GM21825 (cell line): ENCODE data around the gene BLCAP.

Experiments
- ATAC-seq: cut with Tn5 transposase; IDR thresholded peaks from one replicate; pipeline ENCODE4 v1.9.1; 2021; ENCODE audit warnings: mild to moderate bottlenecking, moderate library complexity; ENCODE audit not compliant: unreplicated experiment

Gene BLCAP

DNA sequence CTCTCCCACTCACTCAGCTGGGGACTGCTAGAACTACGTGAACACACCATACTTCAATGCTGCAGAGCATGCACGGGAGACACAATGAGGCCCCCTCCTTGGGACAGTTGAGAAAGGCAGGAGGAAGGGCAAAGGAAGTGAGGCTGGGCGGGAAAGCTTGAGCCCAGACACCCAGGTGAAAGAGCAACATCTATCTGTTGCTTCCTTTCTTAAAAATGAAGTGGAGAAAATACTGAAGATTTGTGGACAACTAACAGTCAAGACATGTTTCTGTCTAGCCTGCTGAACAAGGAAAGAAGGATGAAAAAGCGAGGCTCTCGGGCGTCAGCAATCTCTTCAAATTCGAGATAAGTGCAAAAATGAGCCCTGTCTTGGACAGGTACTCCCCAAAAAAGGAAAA is 9.6 kb downstream of the BLCAP start:
- ATAC-seq, result no peak

DNA sequence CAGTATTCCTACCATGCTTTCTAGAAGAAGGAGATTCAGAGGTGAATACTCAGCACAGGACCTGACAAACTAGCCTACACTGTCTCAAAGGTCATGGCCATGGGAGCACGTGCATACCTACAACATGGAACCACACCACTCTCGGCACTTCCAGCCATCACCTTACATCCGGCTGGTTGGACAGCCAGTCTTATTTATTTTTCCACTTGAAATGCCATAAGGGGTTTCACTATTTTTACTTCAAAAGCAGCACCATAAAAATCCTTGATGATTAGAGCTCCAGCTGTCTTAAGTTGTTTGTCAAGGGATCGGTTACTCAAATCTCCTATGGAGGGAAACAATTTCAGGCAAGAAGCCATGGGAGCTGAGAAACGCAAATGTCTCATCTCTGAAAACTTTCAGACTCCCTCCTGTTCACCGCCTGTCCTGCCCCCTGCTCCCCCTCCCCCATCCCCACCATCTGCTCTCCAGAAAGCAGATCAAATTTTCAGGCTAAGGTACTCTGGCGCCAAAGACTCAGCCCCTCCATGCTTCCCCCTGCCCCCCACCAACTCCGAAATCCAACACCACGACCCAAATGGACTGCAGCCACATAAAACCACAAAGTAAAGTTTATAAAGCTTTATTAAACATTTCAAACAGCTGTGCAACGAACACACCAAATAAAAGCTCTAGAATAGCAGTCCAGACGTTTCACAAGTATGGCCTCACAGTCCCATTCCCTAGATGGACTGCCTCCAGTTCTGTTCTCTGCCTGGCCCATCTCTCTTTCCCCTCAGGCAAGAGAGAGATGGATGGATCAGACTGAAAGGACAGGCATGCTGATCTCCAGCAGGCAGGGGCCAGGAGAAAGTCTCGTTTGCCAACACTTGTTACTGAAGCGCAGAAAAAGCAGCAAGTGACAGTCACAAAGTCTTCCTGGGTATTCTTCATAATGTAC is 10.6 kb downstream of the BLCAP start:
- ATAC-seq, result no peak

DNA sequence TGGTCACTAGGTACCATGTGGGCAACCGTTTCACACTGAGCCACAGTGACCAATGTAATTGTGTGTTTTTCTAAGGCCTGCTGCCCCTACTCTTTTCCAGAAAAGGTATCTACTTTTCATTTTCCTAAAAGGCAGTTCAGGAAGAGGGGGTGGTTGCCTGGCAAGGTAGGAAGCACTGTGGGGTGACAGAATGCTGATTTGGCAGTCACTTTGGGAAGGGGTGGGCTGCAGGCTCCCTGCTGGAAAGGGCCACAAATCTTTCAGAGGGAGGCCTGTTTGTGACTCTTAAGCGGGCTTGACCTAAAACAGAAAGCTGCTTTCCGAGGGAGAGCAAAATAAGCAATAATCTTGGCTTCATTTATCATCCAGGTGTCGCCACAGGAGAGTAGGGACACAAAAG is 11.8 kb downstream of the BLCAP start:
- no peak for ATAC-seq

DNA sequence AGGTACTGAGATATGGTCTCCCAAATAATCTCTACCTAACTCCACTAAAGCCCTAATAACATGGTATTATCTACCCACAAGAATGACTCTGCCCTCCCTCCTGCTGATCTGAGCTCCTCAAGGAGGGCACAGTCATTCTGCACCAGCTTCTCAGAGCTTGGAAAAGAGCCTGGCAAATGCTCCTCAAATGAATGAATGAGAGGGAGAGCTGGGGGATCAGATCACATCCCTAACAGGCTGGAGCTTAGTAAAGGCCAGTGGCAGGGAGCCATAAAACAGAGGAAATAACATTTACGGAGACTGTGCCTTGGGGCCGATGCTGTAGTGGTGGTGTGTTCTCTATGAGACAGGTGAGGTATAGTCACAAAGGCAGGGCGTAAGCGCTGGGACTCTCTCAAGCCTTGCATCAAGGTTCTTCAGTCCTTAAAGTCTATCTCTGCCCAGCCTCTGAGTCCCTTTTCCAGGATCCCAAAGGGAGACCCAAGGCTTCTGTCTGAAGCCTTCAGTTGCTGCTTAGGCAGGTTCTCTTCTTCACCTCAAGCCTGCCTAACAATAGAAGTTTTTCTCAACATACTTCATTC is 13.8 kb downstream of the BLCAP start:
- ATAC-seq, result no peak

- no peak for ATAC-seq
Measured at GRCh38 chr20:37511610-37512275, 15.9 kb downstream of the BLCAP start.

DNA sequence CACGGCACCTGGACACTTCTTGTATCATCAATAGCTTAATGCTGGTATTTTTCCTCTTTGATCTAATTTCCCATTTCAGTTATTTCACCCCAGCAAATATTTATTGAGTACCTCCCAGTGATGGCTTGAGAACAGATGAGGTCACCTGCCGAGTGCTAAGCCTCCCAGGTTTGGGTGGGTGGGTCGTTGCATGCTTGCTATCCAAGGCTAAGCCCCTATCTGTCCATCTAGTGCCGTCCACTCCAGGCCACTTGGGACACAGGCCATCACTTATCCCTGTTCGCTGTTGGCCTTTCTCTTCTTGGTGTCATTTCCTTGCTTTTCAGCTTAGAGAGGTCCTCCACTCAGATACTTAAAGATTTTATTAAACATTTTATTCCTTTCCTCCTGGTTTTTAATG is 17.4 kb downstream of the BLCAP start:
- no peak for ATAC-seq

DNA sequence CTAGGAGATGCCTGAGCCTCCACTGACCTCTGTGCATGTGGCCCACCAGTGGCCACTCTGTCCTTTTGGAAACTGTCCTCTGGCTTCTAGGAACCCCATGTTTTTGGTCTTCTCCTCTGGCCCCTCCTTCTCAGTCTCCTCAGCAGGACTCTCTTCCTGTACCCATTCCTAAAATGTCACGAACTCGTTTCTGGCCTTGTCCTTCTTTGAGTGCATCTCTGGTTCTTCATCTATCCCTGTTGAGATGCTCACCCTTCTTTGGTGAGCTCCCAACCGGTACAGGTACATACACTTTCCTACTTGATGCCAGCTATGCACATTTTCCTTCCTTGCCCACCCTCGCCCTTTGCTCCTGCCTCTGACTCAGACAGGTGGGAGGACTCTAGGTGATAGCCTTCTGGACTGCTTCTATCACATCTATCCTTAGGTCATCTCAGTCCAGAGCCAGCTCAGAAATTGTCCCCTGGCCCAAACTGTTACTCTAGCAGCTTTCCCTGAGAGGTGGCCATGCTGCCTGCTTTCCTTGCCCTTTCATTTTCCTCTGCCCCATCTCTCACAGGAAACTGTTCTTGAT is 21.4 kb downstream of the BLCAP start:
- ATAC-seq, result no peak

DNA sequence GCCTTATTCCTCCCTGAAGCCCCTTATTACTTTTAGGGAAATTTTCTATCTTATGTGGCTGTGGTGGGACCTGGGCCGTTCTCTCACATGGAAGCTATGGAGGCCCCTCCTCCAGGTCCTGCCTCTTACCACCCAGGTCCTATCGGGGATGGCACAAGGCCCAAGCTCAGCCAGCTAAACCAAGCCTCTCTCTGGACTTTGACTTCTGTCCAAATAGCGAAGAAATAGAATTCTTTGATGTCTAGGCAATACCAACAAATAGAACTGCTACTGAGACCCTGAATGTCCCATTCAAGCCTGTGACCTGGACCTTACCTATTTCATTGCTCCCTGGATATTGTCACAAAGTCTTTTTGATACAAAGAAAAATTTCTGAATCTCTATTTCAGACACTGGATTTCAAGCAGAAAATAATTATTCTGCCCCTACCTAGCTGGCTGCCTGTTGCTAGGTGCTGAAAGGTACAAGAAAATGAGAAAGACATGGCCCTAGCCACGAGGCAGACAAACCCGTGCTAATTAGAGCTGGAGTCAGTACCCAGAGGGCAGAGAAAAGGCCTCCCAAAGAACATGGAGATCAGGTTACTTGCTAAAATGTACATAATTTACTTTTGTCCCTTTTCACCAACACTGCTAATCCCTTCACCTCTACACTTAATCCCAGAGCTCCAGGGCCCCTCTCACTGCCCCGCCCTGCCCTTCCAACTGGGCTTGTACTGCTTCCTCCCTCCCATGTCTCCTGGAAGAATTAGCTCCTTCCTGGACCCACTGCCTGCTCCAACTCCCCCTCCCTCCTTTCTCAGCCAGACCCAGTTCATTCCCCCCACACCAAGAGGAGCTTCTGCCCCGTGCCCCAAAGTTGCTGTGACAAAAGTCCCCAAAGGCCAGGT is 22.2 kb downstream of the BLCAP start:
- no peak for ATAC-seq

DNA sequence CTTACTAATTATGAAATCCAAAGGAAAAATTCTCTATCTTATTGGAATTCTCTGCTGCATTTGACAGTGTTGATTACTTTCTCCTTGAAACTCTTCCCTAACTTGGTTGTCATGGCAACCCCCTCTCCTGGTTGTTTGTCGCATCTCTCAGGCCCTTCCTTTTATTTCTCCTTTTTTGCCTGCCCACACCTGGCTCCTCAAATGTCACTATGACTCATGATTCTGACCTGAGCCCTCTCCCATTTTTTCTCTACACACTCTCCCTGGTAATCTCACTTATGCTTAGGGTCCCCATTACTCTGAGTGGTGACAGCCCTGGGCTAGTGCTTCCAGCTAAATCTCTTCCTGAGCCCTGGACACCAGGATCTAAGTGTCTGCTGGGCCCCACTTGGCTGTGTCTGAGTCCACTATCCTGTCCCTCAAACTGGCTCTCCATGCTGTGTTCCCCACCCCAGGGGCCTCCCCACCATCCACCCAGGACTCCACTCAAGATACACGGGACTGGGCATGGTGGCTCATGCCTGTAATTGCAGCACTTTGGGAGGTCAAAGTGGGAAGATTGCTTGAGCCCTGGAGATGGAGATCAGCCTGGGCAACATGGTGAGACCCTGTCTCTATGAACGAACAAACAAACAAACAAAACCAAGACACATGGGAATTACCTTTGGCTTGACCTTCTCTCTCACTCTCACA is 23.1 kb downstream of the BLCAP start:
- no peak for ATAC-seq

DNA sequence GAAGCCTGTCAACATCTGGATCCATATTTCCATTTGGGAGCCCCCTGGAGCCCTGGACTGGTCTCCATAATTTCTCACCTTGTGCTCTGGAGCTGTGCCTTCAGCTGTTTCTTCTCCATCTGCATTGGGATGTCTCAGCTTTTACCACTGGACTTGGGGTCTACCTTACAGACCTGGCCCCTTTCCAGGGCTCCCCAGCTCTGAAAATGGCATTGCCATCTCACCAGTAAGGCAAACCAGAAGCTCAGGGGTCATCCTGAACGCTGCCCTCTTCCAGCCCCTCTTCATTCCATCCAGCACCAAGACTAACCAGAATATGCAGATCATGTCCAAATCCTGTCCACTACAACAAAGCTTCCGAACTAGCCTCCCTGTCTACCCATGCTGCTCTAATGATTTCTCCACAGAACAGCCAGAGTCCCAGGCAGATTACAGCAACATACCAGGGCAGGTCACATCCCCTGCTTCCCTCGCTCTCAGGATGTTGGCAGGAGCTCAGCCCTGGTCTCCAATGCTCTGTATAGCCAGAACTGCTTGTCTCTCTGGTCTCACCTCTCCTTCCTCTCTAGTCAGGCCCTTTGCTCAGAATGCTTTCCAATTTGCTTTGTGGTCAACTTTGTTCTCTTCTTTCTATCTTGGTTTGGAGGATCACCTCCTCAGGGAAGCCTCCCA is 24.3 kb downstream of the BLCAP start:
- no peak for ATAC-seq

DNA sequence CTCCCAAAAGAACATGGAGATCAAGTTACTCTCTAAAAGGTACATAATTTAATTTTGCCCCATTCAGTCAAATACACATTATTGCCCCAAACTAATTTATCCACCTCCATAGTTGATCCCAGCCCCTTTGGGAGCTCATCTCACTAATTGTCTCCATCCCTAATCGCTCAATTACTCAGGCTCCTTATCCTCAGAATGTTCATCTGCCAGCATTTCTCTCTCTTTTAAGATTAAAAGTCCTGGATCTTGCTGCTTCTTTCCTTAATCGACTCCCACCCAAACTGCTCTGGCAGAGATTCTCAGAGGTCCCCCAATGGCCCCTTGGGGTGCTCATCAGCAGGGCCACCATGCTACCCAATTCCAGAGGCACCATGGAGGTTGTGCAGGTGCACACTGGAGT is 25.0 kb downstream of the BLCAP start:
- ATAC-seq, result no peak

DNA sequence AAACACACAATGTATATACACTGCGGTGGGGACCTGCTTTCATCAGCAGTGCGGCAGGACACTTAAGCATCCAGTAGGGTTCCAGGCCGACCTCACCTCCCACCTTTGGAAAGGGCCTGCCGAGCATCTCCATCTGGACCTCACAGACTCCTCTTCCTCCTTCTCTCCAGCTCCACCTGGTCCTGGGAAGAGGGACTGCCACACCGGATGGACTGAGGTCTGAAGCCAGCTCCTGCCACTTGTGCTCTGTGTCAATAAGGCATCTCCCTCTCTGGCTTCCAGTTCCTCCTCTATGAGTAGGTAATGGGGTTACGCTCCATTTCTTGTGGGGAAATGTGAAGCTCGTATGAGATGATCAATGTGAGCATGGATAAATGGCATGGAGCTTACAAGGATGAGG is 25.7 kb downstream of the BLCAP start:
- no peak for ATAC-seq

DNA sequence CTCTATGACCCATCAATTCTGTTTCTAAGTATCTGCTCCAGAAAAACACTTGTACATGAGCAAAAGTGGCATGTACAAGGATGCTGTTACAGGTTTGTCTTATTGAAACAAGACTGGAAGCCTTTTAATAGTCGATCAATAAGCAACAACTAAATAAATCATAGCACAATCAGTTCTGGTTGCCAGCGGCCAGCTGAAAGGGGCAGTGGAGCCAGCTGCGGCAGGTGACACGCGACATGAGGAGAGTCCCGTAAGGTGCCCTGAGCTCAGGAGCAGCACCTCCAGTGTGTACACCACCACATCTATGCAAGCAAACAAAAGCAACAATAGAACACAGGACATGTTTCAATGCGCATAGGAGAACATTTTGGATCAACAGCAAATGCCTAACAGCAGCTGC is 27.4 kb downstream of the BLCAP start:
- no peak for ATAC-seq

DNA sequence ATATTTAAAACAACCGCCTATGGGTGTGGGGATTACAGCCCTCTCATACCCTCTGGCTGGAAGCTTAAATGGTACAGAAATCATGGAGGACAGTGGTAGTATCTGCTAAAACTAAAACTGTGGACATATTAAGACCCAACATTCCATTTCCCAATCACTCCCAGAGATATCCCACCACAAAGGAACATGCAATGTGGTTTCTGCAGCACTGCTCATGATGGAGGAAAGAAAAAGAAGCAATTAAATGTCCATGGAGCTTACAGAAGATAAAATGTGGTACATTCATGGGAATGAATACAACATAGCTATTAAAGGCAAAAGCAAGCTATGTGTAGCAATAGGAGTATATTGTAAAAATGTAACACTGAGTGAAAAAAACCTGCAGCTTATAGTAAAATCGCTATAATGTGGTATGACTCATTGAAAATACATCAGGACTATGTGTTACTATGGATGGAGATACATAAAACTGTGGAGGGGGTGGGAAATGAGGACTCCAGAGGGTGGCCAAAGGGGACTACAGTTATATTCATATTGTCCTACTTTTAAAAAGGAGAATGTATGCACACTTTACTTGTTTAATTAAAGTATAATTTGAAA is 29.5 kb downstream of the BLCAP start:
- no peak for ATAC-seq

DNA sequence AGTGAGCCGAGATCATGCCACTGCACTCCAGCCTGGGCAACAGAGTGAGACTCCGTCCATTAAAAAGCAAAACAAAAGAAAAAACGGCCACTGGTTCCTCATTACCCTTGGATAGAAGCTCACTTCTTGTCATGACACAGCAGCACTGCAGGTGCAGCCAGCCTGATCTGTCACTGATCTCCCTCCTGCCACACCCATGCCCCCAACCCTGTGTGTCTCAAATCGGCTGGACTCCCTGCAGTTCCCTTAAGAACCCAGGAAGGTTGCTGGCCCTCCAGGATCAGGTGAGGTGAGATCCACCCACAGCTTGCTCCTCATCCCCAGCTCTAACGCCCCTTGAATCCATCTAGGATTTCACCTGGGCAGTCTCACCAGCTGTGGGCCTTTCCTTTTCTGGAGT is 32.9 kb downstream of the BLCAP start:
- no peak for ATAC-seq

GRCh38 chr20:37494301-37494700 is 33.4 kb downstream of the BLCAP start:
- no peak for ATAC-seq

- no peak for ATAC-seq
Measured at GRCh38 chr20:37492945-37493344, 34.7 kb downstream of the BLCAP start.

DNA sequence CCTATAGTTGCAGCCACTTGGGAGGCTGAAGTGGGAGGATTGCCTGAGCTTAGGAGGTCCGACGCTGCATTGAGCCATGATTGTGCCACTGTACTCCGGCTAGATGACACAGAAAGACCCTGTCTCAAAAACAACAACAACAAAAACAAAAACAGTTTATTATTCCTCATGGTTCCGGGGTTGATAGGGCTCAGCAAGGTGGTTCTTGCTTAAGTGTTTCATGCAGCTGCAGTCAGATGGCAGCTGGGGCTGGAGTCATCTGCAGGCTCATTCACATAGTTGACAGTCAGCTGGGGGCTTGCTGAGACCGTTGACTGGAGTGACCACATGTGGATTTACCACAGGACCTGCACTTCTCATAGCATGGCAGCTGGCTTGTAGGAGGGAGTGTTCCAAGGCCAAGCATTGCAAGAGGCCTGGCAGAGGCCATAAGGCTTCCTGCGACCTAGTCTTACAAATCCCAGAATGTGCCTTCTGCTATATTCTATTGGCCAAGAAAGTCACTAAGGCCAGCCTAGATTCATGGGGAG is 35.5 kb downstream of the BLCAP start:
- no peak for ATAC-seq
